OCI-LY7 (cell line): ENCODE measurements around the gene APEX1. TPM values are rescaled to one million over a fixed set of nuclear protein-coding genes. Genes with fewer than 3 reads are reported as not detected.

Source experiments
- BruUV-seq: library from RNA; stranded (reverse); fragments of 400-500 nt; replicated peaks from 2 replicates; lab custom pipeline; 2021; lab: Mats Ljungman, UMichigan
- CTCF ChIA-PET: fragments of 300-600 bp; sonication (Branson Sonifier 250); formaldehyde crosslinking; loops from one replicate; lab custom pipeline; 2022; ENCODE audit warnings: antibody characterized with exemption; ENCODE audit not compliant: unreplicated experiment; lab: Charles Lee
- POLR2A ChIA-PET: fragments of 300-600 bp; sonication (Branson Sonifier 250); formaldehyde crosslinking; loops from one replicate; lab custom pipeline; 2022; ENCODE audit warnings: antibody characterized with exemption; lab: Charles Lee
- DNase-seq: peaks from one replicate; pipeline ENCODE4 v3.0.0-alpha.2; 2015; ENCODE audit warnings: low spot score
- H2AFZ ChIP-seq: fragments of 200-600 bp; sonication (generic), shearing (Covaris generic); 2 replicates; pipeline ENCODE4 v1.6.1; 2014; ENCODE audit warnings: mild to moderate bottlenecking, antibody characterized with exemption, low read length, moderate library complexity
- H3K27ac ChIP-seq: fragments of 200-600 bp; sonication (generic); 2 replicates; pipeline ENCODE4 v1.5.1; 2014; ENCODE audit warnings: mixed run types, low read depth, mild to moderate bottlenecking, moderate library complexity, low read length, inconsistent platforms; ENCODE audit not compliant: poor library complexity, severe bottlenecking
- H3K36me3 ChIP-seq: fragments of 200-600 bp; sonication (generic); 2 replicates; pipeline ENCODE4 v1.6.1; 2014; ENCODE audit warnings: mild to moderate bottlenecking, antibody characterized with exemption, low read length, moderate library complexity, mixed read lengths; ENCODE audit not compliant: insufficient read depth
- H3K4me1 ChIP-seq: fragments of 200-600 bp; sonication (generic); 2 replicates; pipeline ENCODE4 v1.5.1; 2014; ENCODE audit warnings: mild to moderate bottlenecking, low read length; ENCODE audit not compliant: insufficient read depth, poor library complexity, severe bottlenecking
- H3K4me2 ChIP-seq: fragments of 200-600 bp; sonication (generic); 2 replicates; pipeline ENCODE4 v1.6.1; 2014; ENCODE audit warnings: mild to moderate bottlenecking, low read length
- H3K4me3 ChIP-seq: fragments of 200-600 bp; sonication (generic); 2 replicates; pipeline ENCODE4 v1.5.1; 2014; ENCODE audit warnings: mild to moderate bottlenecking, low read depth, low read length; ENCODE audit not compliant: poor library complexity, severe bottlenecking
- H3K79me2 ChIP-seq: fragments of 200-600 bp; sonication (generic); 2 replicates; pipeline ENCODE4 v1.6.1; 2016; ENCODE audit warnings: low read depth, mild to moderate bottlenecking, low read length, moderate library complexity, mixed read lengths; ENCODE audit not compliant: insufficient read depth
- H3K9me2 ChIP-seq: fragments of 200-600 bp; sonication (generic); 2 replicates; pipeline ENCODE4 v1.6.1; 2016; ENCODE audit warnings: mild to moderate bottlenecking, low read length, mixed read lengths; ENCODE audit not compliant: insufficient read depth
- H3K9me3 ChIP-seq: fragments of 200-600 bp; sonication (generic); 2 replicates; pipeline ENCODE4 v1.6.1; 2014; ENCODE audit warnings: mild to moderate bottlenecking, mixed run types, low read length, mixed read lengths
- H4K20me1 ChIP-seq: fragments of 200-600 bp; sonication (generic); 2 replicates; pipeline ENCODE4 v1.6.1; 2014; ENCODE audit warnings: mild to moderate bottlenecking, antibody characterized with exemption, low read length, moderate library complexity, mixed read lengths; ENCODE audit not compliant: insufficient read depth
- CTCF ChIP-seq: fragments of 200-600 bp; sonication (generic); conservative IDR thresholded peaks from 2 replicates; pipeline ENCODE4 v1.5.1; 2014; ENCODE audit warnings: mild to moderate bottlenecking, antibody characterized with exemption, low read length, moderate library complexity, mixed read lengths
- EZH2phosphoT487 ChIP-seq: fragments of 200-600 bp; sonication (generic); IDR thresholded peaks from 2 replicates; pipeline ENCODE4 v1.6.1; 2018; ENCODE audit warnings: low read depth, borderline replicate concordance, mild to moderate bottlenecking, mixed run types, antibody characterized with exemption, low read length, moderate library complexity, mixed read lengths
- intact Hi-C: fragments of 100-400 bp; cut with micrococcal nuclease; formaldehyde crosslinking; loops from one replicate; pipeline ENCODE4 v1.10.0; 2022; ENCODE audit not compliant: unreplicated experiment
- total RNA-seq, 2 experiments: library from RNA; depleted of rRNA in 1 of 2; stranded (reverse); fragments of >200 nt in 1 of 2; shearing (Covaris generic) in 1 of 2; gene quantifications; 2 replicates each; pipeline ENCODE4 v1.2.3, GENCODE V29; 2014 to 2022

Gene APEX1
- total RNA-seq, 2 experiments from 2014 or later: 117 to 203 TPM

- TF ChIP-seq EZH2phosphoT487 (no peak), CTCF (no peak)
- intact Hi-C loops: no loop called here
- BruUV-seq: no TSS peak
- no peaks in the 10 kb centered on the region for H3K9me2 ChIP-seq
- H3K79me2 ChIP-seq: peaks cover 76% of the 10 kb centered on the region
- CTCF ChIA-PET: no interaction called here
- no peaks in the 10 kb centered on the region for H3K9me3 ChIP-seq
- peak overlapping the region; percentile 99 for H3K4me3 ChIP-seq
- H3K36me3 ChIP-seq: peaks cover 62% of the 10 kb centered on the region
- no peak overlapping the region for H2AFZ ChIP-seq
- H3K4me2 ChIP-seq: peak overlapping the region; percentile 88
- no peak for DNase-seq
- peaks cover 14% of the 10 kb centered on the region; the same call in 1 of the 2 replicates for H4K20me1 ChIP-seq
- POLR2A ChIA-PET: interaction anchor here (0.6 to 4.4 kb wide), 5 partner anchors 11 to 813 kb away, joined by 4 to 27 read pairs (median 8); partner anchors contain the start of gene PNP
- no peak overlapping the region for H3K27ac ChIP-seq
- peaks cover 52% of the 10 kb centered on the region for H3K4me1 ChIP-seq
Observed at GRCh38 chr14:20456971-20457370, 1.9 kb downstream of the APEX1 start.

GRCh38 chr14:20458031-20458789 lies 3.2 kb downstream of the APEX1 start:
- peaks cover 60% of the 10 kb centered on the region for H3K4me1 ChIP-seq
- no peak overlapping the region for H3K27ac ChIP-seq
- TF ChIP-seq EZH2phosphoT487 (no peak), CTCF (no peak)
- peaks cover 14% of the 10 kb centered on the region; the same call in 1 of the 2 replicates for H4K20me1 ChIP-seq
- H3K9me3 ChIP-seq: no peaks in the 10 kb centered on the region
- no peak overlapping the region for H3K4me3 ChIP-seq
- intact Hi-C loops: no loop called here
- H3K4me2 ChIP-seq: peak overlapping the region; percentile 88; the same call in 1 of the 2 replicates
- no TSS peak for BruUV-seq
- POLR2A ChIA-PET: interaction anchor here (1.0 kb wide), 1 partner anchor 41 kb away, joined by 3 read pairs; no protein-coding TSS in a partner anchor
- H3K79me2 ChIP-seq: peaks cover 66% of the 10 kb centered on the region
- no peak overlapping the region for H2AFZ ChIP-seq
- CTCF ChIA-PET: no interaction called here
- H3K36me3 ChIP-seq: peaks cover 49% of the 10 kb centered on the region
- no peaks in the 10 kb centered on the region for H3K9me2 ChIP-seq
- DNase-seq: no peak
